GM18520 (cell line): ENCODE measurements around the gene ATP9B.

Experiments
- ATAC-seq: cut with Tn5 transposase; IDR thresholded peaks from one replicate; pipeline ENCODE4 v1.9.1; 2021; ENCODE audit not compliant: unreplicated experiment

The ATP9B gene

DNA sequence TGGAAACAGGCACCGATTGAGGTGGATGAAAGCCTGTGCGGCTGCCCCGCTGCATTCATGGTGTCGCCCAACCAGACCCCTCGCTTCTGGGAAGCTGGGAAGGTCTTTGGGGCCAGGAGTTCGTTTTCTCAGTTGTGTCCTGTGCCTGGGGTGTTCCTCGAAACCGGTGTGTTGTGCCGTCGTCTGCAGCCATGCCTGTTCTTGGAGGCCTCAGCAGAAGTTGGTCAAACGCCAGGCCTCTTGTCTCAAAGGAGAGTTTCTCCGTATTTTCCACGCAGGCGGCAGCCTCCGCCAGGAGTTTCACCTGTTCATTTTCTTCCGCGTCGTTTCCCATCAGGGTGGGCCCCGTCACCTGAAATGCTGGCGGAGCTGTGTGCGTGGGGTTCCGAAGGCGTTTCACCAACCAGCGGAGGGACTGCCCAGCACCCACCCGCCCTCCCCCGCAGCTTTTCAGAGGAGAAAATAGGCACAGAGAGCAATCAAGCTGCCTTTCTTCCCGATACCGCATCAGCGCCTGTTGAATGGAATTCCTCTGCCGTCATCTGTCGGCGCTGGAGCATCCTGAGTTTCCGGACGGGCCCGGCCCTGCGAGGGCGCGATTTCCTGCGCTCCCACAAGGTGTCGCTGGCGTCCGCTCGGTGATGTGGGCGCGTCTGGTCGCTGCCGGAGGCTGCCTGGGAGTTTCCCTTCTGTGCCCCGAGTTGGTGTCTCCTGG is 309.5 kb downstream of the ATP9B start:
- peak; percentile 35 for ATAC-seq

DNA sequence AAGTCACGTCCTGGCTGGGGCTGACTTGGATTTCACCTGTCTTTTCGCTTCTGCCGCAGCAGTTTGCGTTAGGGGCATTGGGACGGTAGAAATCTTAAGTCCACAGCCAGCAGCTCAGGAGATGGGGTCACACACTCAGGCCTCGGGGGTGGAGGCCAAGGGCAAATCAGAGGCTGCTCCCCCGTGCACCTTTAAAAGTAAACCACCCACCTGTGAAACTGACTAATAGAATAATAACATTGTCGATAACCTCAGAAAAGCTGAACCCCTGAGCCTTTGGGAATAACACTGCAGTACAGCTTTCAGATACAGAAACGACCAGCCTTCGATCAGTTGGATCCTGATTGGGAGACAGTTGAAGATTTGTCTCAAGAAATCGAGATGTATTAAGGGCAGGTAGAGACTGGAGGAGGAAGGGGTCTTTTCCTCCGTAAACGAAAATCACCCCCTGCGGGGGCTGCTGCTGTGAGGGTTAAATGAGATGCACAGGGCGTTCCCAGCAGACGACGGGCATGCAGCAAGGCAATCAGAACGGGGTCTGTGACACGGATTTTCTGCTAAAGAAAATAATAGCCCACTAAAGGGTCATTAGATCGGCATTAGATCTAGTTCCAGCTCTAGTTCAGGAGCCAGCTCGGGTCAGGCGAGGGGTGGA is 310.2 kb downstream of the ATP9B start:
- ATAC-seq: no peak

DNA sequence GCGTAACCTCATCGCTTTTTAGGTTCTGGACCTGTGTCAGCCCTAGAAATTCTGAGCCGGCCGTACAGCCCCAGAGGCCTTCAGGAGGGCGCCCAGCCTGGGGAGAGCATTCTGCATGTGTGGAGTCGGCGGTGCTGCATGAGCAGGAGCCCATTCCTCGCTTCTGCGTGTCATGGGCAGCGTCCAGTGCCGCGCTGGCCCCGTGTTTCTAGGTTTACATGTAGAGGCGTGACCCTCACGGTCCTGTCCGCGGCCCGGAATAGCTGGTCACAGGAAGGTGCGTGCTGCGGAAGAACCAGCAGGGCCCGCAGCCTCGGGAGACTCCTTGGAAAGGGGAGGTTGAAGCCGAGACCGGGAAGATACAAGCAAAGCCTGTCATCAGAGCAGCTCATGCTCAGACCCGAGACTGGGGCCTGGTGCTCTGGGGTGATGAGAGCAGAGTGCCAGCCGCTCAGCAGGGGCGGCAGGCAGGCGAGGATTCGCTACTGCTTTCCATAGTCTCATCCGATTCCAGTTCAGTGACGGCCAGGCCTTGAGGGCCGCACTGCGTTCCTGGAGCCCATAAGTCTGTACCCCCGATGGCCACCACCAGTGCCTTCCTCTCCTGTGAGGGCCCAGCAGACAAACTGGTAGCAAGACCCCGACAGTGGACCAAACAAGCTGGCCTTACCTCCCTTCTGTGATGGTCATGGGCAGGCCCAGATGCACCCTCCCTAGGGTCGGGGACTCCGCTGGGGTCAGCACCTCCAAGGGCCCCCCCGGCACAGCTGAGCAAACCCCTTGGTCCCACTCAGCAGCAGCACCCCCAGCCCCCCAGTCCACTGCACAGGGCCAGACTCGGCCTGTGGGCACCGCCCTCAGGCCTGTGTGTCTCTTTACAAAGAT is 311.0 kb downstream of the ATP9B start:
- ATAC-seq: no peak

DNA sequence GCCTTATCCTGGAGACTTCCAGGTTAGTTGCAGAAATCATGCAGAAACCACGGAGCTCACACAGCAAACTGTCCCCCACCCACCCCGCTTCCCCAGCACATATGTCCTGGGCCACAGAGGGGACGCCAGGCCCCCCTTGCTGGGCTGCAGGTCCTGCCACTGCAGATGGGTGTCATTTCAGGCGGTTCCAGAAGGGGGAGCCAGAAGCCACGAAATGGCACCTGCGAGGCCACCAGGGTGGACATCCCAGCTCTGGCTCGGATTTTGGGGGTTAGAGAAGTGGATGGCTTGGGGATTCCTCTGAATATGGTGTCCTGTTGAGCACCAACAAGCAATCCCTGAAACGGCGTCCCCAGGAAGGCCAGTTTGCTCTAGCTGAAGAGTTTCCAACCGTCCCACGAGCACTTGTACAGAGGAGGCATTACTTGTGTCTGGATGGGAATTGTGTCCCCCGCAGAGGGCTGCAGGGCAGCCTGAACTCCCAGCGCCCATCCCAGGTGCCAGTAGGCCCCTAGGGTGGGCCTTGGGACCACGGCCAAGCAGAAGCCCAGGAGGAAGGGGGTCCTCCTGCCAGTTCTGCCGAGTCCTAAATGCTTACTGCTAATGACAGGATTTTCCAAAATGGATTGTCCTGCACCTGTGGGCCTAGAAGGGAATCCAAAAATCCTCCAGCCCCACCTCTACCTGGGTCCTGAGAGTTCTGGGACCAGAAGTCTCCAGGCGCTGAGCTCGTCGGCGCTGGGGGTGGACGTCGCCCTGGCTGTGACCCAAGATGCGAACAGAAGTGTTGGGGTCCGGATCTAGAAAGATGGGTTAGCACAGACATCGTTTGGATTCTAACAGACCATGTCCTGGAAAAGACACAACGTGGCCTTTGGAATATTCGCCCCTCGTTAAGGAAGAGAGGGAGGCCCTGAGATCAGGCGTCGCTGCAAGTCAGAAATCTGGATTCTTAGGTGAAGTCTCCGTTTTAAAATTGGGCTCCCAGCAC is 311.9 kb downstream of the ATP9B start:
- ATAC-seq: no peak

DNA sequence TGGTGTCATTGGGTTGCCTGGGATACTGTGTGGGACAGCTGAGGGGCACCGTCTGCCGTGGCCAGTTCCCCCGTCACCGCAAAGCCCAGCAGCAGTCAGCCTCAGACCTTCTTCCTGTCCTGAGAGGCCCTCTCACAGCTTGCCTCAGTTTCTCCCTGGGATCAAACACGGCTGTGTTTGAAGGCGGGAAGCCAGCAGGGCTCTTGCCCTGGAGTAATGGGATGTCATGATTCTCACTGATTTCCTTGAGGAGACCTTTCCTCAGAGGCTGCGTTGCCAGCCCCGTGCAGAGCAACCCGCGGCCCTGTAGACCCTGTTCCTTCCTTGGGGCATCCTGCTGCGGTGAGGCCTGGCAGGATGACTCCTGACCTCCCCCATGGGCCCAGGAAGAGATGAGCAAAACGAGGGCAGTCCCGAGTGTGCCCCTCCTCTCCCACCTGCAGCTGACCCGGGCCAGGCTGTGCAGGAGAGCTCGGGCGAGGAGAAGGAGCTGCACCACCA is 312.7 kb downstream of the ATP9B start:
- ATAC-seq: no peak

GRCh38 chr18:79382681-79383387 is 313.6 kb downstream of the ATP9B start:
- ATAC-seq: no peak

- ATAC-seq: no peak
These were observed 314.3 kb downstream of the ATP9B start for GRCh38 chr18:79383388-79384056.

DNA sequence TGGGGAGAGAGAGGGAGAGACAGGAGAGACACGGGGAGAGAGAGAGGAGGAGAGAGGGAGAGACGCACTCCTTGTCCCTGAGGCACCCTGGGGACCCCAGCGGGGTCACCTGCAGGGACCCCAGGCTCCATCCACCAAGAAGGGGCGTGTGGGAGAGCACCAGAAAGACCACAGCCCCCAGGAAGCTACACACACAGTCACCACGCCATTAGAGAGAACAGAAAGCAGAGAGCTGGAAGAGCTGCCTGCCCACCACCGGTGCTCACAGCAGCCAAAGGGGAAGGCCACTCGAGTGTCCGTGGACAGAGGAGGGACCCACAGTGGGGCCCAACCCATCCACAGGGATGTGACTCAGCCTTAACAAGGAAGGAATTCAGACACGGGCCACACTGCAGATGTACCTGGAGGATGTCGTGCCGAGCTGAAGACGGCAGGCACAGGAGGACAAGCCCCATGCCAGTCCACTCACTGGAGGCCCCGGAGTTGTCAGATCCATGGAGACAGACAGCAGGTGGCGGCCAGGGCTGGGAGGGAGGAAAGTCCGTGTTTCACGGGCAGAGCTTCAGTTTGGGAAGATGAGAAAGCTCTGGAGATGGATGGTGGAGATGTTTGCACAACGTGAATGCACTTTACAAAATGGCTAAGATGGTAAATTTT is 315.1 kb downstream of the ATP9B start:
- no peak for ATAC-seq

DNA sequence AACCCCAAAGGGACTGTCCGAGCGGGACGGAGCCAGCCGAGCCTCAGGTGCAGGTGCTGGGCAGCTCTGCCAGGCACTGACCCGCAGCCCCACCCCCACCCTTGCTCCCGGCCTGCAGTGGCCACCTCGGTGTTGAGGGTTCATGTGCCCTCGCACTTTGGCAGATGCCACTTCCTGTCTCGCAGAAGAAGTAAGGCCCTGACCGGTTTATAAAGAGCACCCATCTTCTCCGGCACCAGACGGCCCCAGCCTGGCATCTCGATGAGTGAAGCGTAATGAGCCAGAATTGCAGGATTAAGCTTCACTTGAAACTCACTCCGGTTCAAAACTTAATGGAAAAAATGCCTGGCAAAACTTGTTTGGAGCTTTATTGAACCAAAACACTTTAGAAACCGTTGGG is 315.6 kb downstream of the ATP9B start:
- no peak for ATAC-seq

DNA sequence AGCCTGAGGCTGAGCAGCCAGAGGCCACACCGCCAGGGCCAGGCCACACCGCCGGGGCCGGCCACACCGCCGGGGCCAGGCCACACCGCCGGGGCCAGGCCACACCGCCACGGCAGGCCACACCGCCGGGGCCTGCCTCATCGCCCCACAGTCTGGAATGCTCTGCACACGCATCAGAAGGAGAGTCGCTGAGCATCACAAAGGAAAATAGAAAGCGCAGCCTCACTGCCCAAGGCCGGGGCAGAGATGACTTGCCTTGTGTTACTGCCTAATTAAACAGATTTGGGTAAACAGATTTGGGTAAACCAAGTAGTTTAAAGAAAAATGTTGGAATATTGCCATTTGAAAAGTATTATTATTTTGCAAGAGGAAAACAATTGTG is 316.1 kb downstream of the ATP9B start:
- no peak for ATAC-seq

DNA sequence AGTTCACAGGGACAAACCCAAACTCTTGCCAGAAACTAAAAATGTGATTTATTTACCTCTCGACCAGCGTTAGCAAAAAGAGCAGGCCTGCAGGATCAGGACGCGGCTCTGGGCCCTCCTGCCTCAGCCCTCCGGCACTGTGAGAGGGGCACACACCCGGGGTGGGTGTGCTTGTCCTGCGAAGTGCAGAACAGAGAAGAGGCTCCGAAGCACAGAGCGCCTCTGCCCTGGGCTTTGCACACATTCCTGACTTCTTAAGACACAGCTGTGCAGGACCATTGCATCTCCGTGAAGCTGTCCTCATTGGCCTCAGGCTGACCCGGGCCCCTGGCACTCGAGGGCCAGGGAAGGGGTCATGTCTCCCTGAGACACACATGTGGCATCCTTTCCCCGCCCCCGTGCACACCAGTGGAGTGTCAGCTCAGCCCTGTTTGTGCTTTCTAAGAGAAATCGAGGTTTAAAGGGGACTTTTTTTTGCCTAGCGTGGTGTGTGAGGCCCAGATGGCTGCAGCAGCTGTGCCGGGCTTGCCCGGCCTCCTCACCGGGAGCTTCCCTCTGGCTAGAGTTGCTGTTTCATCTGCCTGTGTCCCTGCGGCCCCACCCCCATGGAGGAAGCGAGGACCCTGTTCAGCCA is 316.6 kb downstream of the ATP9B start:
- no peak for ATAC-seq

- ATAC-seq: no peak
These were observed 317.4 kb downstream of the ATP9B start for GRCh38 chr18:79386547-79386946.

DNA sequence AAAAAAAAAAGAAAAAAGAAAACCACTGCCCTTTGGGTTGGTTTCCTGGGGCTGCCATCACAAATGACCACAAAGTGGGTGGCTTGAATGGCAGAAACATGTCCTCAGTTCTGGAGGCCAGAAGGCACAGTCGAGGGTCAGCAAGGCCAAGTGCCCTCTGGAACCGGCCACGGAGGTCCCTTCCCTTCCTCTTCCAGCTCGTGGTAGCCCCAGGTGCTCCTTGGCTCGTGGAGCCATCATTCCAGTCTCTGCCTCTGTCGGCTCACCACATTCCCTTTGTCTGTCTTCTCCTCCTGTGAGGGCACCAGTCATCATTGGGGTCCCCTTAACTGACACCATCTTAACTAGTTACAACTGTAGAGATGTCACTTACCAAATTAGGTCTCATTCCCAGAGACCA is 318.0 kb downstream of the ATP9B start:
- no peak for ATAC-seq

DNA sequence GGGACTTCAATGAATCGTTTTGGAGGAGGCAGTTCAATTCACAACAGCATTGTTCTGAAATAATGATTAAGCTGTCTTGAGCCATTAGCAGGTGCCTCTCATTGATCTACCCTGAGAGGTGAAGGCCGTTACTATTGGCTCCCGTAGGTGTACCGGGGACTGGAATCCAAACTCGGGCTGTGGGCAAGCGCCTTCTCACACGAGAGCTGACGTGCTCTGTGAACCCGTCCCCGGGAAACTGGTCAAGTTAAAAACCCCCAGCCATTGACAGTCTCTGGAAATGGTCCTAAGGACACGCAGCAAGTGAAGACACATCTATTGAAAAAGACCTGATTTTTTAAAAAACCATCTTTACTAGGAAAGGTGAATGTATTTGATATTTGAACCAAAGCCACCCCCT is 318.4 kb downstream of the ATP9B start:
- no peak for ATAC-seq

- ATAC-seq: no peak
These were observed 318.8 kb downstream of the ATP9B start for GRCh38 chr18:79388043-79388442.

DNA sequence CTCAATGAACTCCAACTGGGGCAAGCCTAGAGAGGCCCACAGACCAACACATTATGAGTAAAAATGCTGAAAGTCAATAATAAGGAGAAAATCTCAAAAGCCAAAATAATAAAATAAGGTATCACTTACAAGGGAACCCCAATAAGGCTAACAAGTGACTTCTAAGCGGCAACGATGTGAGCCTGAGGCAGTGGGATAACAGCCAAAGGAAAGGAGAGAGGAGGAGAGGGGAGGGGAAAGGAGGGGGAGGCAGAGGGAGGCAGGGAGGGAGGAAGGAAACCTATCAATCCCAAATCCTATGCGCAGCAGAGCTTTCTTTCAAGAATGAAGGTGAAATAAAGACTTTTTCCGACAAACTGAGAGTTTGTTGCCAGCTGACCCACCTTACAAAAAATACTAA is 320.5 kb downstream of the ATP9B start:
- ATAC-seq: no peak

DNA sequence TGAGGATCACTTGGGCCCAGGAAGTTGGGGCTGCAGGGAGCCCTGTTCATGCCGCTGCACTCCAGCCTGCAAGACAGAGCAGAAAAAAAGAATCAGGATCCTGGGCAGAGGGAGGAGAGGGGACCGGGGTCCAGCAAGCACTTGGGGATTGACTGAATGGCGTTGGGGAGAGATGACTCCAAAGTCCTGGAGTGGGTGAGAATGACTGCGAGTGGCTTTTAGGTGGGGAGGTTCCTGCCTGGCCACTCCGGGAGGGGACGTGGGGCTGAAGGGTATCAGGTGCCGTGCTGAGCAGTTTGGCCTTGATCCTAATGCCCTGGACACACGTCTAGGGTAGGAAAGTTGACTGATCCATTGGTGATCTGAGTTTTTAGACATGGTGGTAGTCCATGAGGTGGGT is 323.0 kb downstream of the ATP9B start:
- ATAC-seq: no peak

DNA sequence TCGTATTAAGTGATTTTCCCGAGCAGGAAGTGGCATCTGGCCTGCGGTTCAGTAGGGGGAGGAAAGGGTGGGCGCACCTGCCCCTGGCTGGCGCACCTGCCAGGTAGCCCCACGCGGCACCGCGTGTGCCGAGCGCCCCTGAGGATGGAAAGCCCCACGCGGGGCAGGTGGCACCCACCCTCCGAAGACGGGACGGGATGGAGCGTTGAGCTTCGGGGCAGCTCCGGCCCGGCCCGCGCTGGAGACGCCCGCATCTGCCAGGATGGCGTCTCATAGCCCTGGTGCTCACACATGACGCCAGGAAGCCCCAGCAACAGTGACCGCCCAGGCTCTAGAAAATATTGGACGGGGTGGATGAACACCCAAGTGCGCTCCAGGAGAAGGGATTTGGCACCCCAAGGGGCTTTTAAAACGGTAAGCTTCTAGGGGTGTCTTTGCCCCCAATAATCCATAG is 324.0 kb downstream of the ATP9B start:
- ATAC-seq: no peak
